HG02970 (cell line): ENCODE measurements around the gene HDAC10.

Source experiments
- ATAC-seq: cut with Tn5 transposase; IDR thresholded peaks from one replicate; pipeline ENCODE4 v1.9.1; 2021; ENCODE audit warnings: mild to moderate bottlenecking, moderate library complexity, moderate number of reproducible peaks; ENCODE audit not compliant: unreplicated experiment, low FRiP score

Gene HDAC10

GRCh38 chr22:50219800-50220602 lies 31.1 kb downstream of the HDAC10 start:
- ATAC-seq, result no peak

GRCh38 chr22:50218996-50219727 lies 31.9 kb downstream of the HDAC10 start:
- no peak for ATAC-seq

- ATAC-seq, result no peak
These were observed 32.7 kb downstream of the HDAC10 start for GRCh38 chr22:50218153-50218995.

GRCh38 chr22:50217543-50218152 lies 33.4 kb downstream of the HDAC10 start:
- no peak for ATAC-seq

- ATAC-seq, result no peak
These were observed 34.2 kb downstream of the HDAC10 start for GRCh38 chr22:50216684-50217520.

- ATAC-seq, result no peak
These were observed 34.9 kb downstream of the HDAC10 start for GRCh38 chr22:50216055-50216683.

- no peak for ATAC-seq
These were observed 35.6 kb downstream of the HDAC10 start for GRCh38 chr22:50215297-50216054.

GRCh38 chr22:50213263-50213662 lies 37.8 kb downstream of the HDAC10 start:
- ATAC-seq, result no peak

GRCh38 chr22:50211147-50211546 lies 39.9 kb downstream of the HDAC10 start:
- no peak for ATAC-seq

GRCh38 chr22:50210378-50211139 lies 40.5 kb downstream of the HDAC10 start:
- no peak for ATAC-seq

GRCh38 chr22:50209893-50210292 lies 41.2 kb downstream of the HDAC10 start:
- ATAC-seq, result no peak

GRCh38 chr22:50208939-50209892 lies 41.8 kb downstream of the HDAC10 start:
- ATAC-seq, result no peak

- ATAC-seq, result no peak
These were observed 42.6 kb downstream of the HDAC10 start for GRCh38 chr22:50208430-50208938.

GRCh38 chr22:50207383-50208140 lies 43.5 kb downstream of the HDAC10 start:
- no peak for ATAC-seq

GRCh38 chr22:50206599-50206998 lies 44.5 kb downstream of the HDAC10 start:
- no peak for ATAC-seq
